Activated T-cell treated with anti-CD3 and anti-CD28 coated beads for 1 hour (primary cell): Measurements from ENCODE around the gene TADA3.

Experiments
- DNase-seq: peaks from one replicate; pipeline ENCODE4 v3.0.0-alpha.2; 2020; ENCODE audit warnings: low read depth

Gene TADA3

DNA sequence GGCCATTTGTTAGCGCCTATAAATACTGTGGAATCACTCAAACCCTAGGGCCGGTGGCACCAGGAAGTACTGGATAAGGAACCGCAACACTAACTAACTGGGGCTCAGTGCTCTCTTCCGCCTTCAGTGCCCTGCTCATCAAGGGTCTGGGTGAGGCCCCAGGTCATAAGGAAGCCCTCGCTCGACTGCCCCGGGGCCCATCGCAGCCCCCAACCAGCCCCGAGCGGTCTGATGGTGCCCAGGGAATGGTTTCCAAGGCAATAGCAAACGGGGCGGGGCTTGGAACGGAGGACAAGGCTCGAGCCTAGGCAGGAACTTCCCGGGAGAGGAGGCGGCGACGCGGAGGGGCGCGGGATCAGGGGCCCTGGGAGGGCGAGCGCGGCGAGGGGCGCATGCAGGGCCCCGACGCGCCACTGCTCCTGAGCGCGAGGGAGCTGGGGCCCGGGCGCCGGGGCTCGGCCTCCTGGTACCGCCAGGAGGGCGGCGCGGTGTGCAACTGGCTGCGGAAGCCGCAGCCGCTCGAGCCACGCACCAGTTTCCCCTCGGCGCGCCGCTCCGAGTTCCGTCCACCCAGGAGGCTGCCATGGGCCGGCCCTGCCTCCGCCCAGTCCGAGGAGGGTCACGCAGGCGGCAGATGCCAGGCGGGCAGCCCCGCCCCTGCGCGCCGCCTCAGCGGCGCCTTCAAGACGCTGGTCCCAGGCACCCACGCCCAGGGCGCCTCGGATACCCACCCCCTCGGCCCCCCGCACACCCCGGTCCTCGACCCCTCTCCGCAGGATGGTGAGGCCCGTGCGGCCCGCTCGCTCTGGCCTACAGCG is 17.6 kb upstream of the TADA3 start, which contains the start of gene TTLL3:
TSS of gene TTLL3 (plus strand) at position 648 of the 818 bp plus-strand sequence. CDS start 400 bp downstream, outside the sequence.
- DNase-seq = peak; percentile 26

DNA sequence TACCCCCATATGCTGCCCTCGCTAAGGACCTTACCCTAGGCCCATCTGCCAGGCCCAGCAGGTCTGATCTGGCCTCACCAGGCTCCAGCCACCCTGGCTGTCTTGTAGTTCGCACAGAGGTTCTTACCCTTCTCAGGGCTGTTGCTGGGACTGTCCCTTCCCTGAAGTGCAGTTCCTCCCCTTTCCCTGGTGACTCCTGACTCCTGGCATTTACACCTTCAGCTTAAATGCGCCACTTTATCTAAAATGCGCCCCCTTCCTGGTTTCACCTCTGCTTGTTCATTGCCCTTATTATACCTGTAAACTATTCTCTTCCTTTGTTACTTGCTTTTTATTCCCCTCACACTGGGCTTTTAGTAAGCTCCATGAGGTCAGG is 17.0 kb upstream of the TADA3 start:
- no peak for DNase-seq

DNA sequence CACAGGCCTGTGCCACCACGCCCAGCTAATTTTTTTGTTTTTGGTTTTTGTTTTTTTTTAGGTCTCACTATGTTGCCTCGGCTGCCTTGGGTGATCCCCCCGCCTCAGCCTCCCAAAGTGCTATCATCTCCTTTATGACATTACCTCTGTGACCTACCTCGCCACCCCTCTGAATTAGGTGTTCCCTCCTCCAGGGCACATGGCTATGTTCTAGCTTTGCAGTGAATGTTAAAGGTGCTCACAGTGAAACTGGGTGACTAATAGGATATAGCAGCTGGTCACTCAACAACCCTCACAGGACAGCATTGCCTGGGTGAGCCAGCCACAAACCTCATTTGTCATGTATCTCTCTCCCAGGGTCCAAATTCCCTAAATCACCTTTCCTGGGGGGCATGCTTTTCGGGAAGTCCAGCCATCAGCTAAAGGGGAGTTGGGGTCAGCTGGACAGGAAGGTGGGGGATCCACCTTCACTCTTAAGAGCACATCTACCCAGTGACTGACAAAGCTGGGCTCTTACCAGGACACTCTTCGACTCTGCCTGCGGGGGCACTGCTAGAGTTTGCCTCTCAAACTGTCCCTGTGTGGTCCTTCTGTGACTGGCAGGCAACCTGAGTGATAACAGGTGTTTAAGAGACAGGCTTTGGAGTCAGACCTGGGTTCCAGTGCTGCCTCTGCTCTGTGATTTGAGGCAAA is 16.2 kb upstream of the TADA3 start:
- peak; percentile 45 for DNase-seq

DNA sequence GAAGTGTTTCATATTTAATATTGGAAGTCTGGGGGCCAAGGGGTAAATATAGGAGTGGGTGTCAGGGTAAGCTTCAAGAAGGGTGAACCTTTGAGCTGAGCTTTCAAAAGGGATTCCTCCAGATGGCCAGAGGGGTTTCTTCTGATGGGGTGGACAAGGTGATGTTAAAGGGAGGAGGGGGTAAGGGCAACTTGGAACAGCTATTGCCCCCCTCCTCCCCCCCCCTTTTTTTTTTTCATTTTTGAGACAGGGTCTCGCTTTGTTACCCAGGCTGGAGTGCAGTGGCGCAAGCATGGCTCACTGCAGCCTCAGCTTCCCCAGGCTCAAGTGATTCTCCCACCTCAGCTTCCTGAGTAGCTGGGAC is 15.7 kb upstream of the TADA3 start:
- DNase-seq = no peak

DNA sequence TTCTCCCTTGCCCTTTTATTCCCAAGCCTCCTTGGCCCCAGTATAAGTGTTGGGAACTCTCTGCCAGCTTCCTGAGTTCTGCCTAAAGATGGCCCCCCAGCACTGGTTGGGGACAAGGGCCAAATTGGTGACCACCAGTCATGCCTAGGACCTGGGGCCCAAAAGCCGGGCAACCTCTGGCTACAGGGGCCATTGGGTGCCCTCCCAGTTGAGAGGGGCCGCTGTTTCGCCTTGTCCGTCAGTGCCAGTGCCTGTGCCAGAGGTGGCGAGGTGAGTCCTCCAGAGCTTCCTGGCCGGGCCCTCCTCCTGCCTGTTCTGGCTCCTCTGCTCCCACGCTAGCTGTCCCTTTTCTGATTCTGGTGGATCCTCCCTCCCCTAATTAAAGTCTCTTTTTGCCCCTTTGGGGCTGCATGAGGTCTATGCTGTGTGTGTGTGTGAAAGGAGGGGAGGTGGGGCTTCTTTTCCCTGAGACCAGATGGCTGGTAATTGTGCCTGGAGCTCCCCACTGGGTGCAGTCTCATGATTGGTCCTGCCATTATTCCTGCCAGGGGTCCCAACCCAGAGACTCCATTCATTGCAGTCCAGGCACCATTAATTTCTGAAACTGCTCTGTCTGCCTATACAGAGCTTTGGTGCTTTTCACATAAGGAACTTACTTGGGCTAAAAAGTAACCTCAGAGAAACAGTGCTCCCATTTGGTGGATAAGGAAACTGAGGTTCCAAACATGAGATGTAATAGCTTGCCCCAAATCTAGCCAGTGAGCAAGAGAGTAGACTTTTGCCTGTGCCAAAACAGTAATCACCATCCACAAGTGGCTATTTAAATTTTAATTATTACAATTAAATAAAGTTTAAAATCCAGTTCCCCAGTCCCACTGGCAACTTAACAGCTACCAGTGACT is 14.7 kb upstream of the TADA3 start:
- no peak for DNase-seq

DNA sequence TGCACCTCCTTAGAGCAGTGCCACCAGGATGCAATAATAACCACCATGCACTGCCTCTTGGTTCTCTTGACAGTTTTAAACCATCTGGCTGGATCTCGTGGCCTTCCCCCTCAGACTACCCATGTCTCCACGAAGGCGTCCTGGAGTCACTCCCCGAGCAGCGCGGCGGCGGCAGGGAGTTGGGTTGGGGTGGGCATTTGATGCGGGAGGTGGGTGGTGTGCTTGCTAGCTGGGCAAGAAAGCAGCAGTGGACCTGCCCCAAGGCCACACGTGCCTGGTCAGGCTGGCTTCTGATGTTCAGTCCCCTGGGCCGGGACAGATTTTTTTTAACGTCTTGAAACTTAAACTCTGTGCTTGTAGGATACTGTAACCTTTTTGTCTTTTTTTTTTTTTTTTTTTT is 13.9 kb upstream of the TADA3 start:
- DNase-seq = no peak

DNA sequence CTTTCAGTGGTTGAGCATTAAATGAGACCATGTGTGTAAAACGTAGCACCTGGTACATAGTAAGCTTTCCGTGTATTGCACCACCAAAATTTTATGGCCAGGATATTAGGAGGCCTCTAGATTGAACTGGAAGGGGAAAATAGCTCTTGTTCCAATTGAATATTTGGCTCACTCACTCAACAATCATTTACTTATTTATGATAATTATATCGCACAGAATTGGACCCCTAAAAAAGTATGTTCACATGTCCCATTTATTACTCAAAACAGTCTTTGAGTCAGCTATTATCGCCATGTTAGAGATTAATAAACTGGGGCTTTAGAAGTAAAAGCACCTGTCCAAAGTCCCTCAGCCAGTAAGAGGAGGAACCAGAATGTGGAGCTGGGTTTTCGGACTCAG is 12.7 kb upstream of the TADA3 start:
- no peak for DNase-seq

DNA sequence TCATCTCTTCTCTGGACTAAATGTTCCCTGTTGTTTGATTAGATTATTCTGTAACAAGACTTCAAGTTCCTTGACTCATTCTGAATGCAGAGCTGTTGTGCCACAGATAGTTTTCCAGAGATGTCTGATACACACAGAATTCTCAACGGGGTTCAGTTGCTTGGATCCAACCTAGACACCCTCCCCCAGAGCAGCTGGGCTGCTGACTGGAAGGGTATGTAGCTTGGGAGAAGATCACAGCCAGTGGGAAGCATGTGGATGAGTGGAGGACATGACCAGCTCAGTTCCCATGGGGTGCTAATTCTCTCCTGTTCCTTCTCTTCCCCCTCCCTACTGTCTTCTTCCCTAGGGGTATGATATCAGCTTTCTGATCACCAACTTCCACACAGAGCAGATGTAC is 11.2 kb upstream of the TADA3 start:
- no peak for DNase-seq

DNA sequence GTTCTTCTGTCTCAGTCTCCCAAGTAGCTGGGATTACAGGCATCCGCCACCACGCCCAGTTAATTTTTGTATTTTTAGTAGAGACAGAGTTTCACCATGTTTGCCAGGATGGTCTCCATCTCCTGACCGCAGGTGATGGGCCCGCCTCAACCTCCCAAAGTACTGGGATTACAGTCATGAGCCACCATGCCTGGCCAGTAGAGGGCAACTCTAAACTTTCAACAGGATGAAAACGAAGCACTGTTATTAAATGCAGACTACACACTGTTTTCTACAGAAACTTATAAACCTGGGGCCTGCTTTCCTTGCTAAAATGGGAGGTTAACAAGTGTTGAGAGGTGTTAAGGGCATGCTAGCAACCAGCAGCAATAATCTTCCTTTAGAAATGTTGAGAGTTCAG is 8.3 kb upstream of the TADA3 start:
- no peak for DNase-seq

DNA sequence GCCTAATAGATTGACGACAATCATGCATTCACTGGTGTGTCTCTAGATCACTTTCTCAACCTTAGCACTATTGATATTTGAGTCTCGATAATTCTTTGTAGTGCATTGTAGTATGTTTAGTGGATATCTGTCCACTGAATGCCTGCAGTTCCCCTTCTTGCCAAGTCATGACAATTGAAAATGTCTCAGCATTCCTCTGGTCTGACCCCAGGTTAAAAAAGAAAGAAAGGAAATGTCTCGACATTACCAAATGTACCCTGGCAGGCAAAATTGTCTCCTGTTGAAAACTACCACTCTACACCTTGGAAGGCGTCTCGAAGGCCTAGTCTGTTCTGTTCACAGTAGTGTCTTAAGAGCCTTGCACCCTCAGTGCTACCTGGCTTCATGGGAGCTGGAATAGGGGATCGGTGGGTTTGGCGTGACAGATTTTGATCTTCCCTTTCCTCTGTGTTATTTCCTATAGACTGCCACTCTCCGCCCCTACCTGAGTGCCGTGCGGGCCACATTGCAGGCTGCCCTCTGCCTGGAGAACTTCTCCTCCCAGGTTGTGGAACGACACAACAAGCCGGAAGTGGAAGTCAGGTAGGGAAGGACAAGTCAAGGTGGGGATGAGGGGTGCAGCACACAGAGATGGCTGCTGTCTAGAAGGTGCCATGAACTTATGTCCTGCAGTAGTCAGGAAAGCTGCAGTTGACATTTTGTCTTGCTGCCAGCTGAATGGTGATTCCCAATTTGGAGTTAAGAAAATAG is 5.1 kb upstream of the TADA3 start:
- DNase-seq = no peak

DNA sequence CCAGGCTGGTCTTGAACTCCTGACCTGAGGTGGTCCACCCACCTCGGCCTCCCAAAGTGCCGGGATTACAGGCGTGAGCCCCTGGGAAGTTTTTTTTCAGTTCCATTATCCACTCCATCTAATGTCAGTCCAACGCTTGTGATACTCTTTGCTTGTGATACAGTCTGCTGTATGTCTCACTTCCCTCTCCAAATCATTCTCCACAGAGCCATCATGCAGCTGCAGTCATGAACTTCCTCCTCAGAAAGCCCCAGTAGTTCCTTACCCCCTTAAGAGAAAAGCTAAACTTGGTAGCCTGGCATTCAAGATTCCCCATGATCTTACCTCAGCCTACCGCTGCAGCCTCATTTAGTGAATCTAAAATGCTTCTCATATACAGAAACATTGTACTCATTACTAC is 2.9 kb upstream of the TADA3 start:
- DNase-seq = no peak

DNA sequence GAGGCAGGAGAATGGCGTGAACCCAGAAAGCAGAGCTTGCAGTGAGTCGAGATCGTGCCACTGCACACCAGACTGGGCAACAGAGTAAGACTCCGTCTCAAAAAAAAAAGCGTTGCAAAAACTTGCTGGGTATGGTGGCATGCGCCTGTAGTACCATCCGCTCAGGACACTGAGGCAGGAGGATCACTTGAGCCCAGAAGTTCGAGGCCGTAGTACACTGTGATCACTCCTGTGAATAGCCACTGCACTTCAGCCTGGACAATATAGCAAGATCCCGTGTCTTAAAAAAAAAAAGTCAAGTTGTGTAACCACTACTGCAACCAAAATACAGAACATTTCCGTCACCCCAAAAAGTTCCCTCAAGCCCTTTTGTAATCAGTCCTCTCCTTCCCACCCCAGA is 2.1 kb upstream of the TADA3 start:
- DNase-seq = no peak

DNA sequence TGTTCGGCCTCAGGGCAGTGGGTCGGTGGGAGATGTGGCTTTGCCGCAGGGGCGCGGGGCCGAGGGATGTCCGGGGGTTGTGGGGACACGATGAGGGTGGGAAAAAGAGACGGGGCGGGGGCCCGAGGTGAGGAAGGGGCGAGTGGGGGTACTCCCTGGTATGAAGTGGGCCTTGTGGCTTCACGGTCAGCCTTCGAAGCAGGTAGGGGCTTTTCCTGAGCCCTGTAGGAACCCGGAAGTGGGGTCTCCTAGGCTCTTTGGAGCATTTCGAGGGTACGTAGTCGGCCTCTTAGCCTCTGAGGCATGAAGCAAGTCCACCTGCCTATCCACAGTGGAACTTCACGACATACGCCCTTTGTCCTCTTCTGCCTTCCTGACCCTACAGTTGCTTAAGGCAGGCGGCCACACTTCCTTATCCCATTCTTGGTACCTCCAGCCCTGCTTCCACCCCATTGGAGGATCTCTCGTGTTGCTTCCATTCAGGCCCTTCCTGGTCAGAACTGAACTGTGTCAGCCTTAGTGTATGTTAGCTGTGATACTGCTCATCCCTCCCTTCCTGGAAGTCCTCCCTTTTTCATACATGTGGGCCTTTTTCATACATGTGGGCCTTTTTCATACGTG is 998 bp upstream of the TADA3 start:
- no peak for DNase-seq

DNA sequence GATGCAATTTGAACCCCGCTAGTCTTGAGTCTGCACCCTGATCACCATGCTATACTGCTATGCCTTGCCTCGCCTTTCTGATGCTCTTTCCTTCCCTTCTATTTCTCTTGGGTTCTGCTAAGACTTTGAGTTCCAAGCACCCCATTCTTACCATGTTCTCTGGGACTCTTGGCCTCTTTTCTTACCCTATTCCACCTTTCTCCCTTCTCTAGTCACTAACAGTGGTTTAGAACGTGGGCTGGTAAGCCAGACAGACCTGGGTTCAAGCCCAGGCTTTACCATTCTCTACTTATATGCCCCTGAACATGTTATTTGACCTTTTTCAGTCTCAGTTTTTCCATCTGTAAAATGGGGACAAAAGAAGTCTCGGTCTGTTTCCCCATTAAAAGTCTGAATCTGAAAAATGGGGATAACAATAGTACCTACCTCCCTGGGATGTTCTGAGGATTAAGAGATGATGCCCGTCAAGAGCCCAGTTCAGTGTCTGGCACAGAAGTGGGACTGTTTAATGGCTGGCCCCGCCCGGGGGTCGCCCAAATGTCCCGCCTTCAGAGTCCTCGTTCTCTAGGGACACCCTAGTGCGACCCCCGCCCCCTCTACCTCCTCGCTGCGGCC is 376 bp downstream of the TADA3 start:
- no peak for DNase-seq

DNA sequence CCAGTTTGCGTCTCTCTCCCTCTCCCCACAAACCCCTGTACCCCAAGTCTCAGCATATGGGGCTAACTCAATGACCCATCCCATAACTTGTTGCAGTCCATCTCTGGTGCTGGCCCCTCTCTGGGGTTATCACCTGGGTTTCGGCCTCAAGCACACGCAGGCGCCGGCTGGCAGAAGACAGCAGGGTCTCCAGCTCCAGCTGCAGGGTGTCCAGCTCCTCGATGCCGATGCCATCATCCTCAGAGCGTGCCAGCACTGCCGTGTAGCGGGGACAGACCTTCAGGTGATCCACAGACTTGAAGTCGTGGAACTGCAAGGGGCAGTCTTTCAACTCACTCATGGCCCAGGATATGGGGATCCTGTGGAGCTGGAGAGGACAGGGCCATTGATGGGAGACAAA is 1.1 kb downstream of the TADA3 start:
- DNase-seq = no peak

DNA sequence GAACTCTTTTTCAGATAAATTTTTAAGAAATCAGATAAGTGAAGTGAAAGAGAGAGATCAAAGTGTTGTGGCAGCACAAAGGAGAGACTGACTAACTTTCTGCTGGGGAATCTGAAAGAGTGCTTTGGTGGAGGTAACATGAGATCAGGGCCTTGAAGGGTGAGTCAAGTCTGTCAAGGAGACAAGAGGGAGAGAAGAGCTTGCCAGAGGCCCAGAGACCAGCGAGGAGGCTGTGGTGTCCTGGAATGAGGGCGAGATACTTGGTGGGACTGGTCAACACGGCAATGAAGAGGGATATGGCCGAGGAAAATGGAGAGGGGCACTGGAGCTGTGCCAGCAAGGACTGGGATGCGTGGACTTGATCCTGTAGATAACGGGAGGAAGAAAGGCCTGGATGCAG is 4.6 kb downstream of the TADA3 start:
- DNase-seq = no peak

DNA sequence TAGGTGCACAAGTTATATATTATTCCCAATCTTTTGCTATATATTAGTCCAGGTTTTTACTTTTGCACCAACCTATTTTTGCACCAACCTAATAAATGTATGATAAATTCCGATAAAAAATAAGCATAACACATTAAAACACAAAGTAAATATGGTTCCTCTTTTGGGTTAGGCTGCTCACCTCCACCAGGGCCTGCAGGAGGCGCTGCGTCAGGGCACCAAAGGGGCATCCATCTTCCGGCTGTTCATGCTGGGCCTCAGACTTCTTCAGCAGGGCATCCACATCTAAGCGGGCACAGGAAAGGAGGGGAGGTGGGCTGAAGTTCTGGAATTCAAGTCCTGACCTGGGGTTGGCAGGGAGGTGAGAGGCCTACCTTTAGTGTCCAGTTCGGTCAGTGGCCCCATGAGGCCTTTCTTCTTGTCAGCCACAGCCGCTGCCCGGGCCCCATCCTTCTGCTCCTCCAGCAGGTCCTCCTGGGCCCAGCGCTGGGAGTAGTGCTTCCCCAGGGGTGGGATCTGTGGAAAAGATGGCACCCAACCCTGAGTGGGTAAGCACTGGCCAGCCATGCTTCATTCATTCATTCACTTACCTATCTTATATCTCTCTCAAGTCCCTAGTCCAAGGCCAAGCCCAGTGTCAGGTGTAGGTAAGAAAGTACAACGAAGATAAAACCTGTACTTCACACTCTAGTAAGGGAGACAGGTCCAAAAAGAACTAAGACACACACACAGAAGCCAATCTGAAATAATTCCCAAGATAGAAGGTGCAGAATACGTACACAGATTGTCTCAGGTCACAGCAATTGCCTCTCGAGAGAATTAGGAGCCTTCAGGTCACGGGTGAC is 5.2 kb downstream of the TADA3 start:
- no peak for DNase-seq

DNA sequence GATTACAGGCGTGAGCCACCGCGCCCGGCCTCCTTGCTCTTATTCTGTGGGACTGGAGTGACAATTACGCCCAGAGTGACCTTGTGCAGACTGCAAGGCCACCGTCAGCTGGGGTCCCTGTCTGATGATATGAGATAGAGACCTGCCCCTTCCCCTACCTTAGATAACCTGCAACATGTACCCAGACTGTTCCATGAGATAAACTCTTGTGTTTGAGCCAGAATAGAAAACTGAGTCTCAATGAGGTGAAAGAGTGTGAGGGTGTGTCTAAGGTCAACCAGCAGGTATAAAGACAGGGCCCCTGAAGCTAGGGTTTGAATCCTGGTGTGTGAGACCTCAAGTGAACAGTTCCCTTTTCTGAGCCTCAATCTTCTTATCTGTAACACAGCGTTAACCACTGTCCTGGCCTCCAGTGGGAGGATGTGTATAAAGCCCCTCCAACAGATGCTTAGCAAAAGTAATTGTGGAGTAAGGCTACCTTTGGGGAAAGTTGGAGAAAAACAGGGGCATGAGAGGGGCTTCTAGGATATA is 6.0 kb downstream of the TADA3 start:
- no peak for DNase-seq

DNA sequence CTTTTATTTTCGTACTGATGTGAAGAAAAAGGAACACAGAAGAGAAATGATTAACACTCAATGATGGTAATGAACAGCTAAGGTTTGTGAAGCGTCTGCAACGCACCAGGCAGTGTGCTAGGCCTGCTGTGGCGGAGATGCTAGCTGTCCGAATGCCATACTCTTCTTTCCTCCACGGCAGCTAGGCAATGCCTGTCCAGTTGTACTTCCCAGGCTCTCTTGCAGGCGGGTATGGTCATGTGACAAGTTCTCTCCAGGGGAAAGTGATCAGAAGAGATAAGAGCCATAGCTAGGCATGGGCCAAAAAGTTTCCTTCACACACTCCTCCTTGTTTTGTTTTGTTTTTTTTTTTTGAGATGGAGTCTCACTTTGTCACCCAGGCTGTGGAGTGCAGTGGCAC is 6.7 kb downstream of the TADA3 start:
- no peak for DNase-seq

DNA sequence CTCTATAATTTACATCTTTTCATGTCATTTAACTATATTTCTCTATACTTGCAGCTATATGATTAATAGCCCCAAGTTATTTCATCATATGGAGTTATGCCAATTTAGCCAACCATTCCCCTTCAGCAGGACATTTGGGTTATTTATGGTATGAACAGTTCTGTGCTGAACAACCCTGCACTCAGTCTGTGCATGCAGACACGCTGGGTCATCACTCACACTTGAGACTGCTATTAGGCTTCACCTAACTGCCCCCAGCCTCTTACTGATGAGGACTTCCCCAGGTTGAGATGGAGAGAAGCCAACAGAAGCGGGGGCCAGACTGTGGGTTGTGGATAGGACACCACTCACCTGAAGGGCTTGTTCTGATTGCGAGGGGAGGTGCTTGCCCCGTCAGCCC is 7.3 kb downstream of the TADA3 start:
- no peak for DNase-seq
